Measurements from ENCODE around the gene FAM222B.

Gene FAM222B

DNA sequence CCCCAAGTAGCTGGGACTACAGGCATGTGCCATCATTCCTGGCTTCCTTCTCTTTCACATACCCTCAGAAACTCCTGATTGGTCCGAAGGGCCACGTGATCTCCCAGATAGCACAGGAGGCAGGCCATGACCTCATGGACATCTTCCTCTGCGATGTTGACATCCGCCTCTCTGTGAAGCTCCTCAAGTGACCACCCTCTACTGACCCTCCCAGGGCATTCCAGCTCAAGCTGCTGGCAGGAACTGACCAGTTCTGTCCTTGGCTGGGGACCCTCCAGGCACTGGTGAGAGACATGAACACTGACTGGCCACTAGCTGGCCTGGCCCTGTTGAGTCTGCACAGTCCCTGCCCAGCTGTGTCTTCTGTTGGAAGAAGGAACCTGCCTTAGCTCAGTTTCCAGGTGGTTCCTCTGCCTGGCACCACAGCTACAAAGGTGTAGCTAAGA lies 17.8 kb upstream of the FAM222B start:
- Mint-ChIP-seq H3K27ac (peak overlapping the region; percentile 61), H3K36me3 (ENCODE audit: low read depth) (peaks cover 23% of the 10 kb centered on the region), H3K9me3 (no peaks in the 10 kb centered on the region), H3K27me3 (ENCODE audit: low read depth, poor library complexity) (peaks cover 6% of the 10 kb centered on the region), H3K4me3 (no peak overlapping the region), H3K4me1 (peaks cover 8% of the 10 kb centered on the region)
- TF ChIP-seq, protein P1, sequence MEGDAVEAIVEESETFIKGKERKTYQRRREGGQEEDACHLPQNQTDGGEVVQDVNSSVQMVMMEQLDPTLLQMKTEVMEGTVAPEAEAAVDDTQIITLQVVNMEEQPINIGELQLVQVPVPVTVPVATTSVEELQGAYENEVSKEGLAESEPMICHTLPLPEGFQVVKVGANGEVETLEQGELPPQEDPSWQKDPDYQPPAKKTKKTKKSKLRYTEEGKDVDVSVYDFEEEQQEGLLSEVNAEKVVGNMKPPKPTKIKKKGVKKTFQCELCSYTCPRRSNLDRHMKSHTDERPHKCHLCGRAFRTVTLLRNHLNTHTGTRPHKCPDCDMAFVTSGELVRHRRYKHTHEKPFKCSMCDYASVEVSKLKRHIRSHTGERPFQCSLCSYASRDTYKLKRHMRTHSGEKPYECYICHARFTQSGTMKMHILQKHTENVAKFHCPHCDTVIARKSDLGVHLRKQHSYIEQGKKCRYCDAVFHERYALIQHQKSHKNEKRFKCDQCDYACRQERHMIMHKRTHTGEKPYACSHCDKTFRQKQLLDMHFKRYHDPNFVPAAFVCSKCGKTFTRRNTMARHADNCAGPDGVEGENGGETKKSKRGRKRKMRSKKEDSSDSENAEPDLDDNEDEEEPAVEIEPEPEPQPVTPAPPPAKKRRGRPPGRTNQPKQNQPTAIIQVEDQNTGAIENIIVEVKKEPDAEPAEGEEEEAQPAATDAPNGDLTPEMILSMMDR (IDR thresholded peaks at IDR 0.05), result no peak
- no peak for DNase-seq

GRCh38 chr17:28858801-28859355 lies 16.3 kb upstream of the FAM222B start:
- H3K27ac Mint-ChIP-seq, result no peak overlapping the region
- DNase-seq, result no peak
- peaks cover 6% of the 10 kb centered on the region for H3K27me3 Mint-ChIP-seq (ENCODE audit: low read depth, poor library complexity)
- H3K4me3 Mint-ChIP-seq, result no peak overlapping the region
- H3K9me3 Mint-ChIP-seq, result no peaks in the 10 kb centered on the region
- peaks cover 27% of the 10 kb centered on the region for H3K36me3 Mint-ChIP-seq (ENCODE audit: low read depth)
- H3K4me1 Mint-ChIP-seq, result peaks cover 21% of the 10 kb centered on the region
- TF ChIP-seq, protein P1 (IDR thresholded peaks at IDR 0.05), result no peak

- TF ChIP-seq, protein P1 (IDR thresholded peaks at IDR 0.05), result no peak
- Mint-ChIP-seq H3K36me3 (ENCODE audit: low read depth) (peaks cover 27% of the 10 kb centered on the region), H3K4me1 (peaks cover 21% of the 10 kb centered on the region), H3K4me3 (peak overlapping the region; percentile 7), H3K27me3 (ENCODE audit: low read depth, poor library complexity) (peaks cover 6% of the 10 kb centered on the region), H3K27ac (no peak overlapping the region), H3K9me3 (no peaks in the 10 kb centered on the region)
- DNase-seq, result no peak
These were observed 15.6 kb upstream of the FAM222B start for GRCh38 chr17:28857905-28858800.

DNA sequence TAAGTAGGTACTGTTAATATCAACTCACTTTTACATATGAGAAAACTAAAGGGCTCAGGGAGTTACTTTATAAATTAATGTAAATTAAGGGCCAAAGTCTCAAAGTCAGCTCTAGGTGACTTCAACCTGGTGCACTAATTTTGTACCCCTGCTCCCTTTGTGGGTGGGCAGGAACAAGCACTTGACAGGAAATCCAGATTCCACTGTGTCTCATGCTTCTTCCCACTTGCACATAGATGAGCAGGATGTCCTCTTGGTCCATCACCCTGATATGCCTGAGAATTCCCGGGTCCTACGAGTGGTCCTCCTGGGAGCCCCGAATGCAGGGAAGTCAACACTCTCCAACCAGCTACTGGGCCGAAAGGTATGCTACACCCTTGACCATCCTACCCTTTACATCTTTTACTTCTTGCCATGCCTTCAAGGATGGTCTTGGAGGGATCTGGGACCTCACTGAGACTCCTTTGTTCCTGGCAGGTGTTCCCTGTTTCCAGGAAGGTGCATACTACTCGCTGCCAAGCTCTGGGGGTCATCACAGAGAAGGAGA lies 13.5 kb upstream of the FAM222B start:
- H3K27ac Mint-ChIP-seq, result no peak overlapping the region
- H3K4me1 Mint-ChIP-seq, result peaks cover 21% of the 10 kb centered on the region
- H3K9me3 Mint-ChIP-seq, result no peaks in the 10 kb centered on the region
- peaks cover 6% of the 10 kb centered on the region for H3K27me3 Mint-ChIP-seq (ENCODE audit: low read depth, poor library complexity)
- peaks cover 27% of the 10 kb centered on the region for H3K36me3 Mint-ChIP-seq (ENCODE audit: low read depth)
- TF ChIP-seq, protein P1 (IDR thresholded peaks at IDR 0.05), result no peak
- H3K4me3 Mint-ChIP-seq, result peak overlapping the region; percentile 93
- DNase-seq, result no peak

DNA sequence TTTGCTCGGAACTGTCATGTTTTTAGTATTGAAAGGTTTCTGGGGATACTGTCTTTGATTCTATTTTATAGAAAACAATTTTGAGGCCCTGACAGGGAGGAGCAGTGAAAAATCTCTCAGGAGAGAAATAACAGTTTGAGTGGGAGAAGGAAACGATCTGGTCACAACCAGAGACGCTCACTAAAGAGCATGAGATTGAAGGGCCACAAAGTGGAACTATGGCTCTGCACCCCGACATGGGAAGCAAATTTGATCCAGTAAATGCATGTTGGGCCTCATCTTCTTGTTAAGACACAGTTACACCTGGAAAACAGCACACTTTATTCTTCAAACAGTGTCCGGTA lies 12.7 kb upstream of the FAM222B start:
- Mint-ChIP-seq H3K27me3 (ENCODE audit: low read depth, poor library complexity) (peaks cover 3% of the 10 kb centered on the region), H3K9me3 (no peaks in the 10 kb centered on the region), H3K27ac (peak overlapping the region; percentile 82), H3K4me3 (peak overlapping the region; percentile 93), H3K4me1 (peaks cover 21% of the 10 kb centered on the region), H3K36me3 (ENCODE audit: low read depth) (peaks cover 24% of the 10 kb centered on the region)
- no peak for DNase-seq
- TF ChIP-seq, protein P1 (IDR thresholded peaks at IDR 0.05), result no peak

All from nephron progenitor cell (in vitro differentiated cells).